Putamen (tissue), 1 donor: Measurements from ENCODE around the gene PRPH2.
A peak's percentile ranks its signal among the peaks of the same experiment; 100 is the strongest.
"Not testable (repeated sequence)": the region's sequence is repeated elsewhere in the genome, so short reads cannot be mapped to it uniquely, and the experiment has no call there.

Source experiments
- DNase-seq: peaks from one replicate; pipeline ENCODE4 v3.0.0-alpha.2; 2016; ENCODE audit warnings: low spot score

Gene PRPH2

GRCh38 chr6:42698217-42698616, 24.2 kb downstream of the PRPH2 start:
- DNase-seq: no peak

- no peak for DNase-seq
Observed at GRCh38 chr6:42697268-42697655, 25.1 kb downstream of the PRPH2 start.

GRCh38 chr6:42696526-42697267, 25.7 kb downstream of the PRPH2 start:
- no peak for DNase-seq

GRCh38 chr6:42694586-42694985, 27.8 kb downstream of the PRPH2 start:
- no peak for DNase-seq

GRCh38 chr6:42693725-42694323, 28.6 kb downstream of the PRPH2 start:
- DNase-seq: no peak

- DNase-seq: no peak
Observed at GRCh38 chr6:42692137-42692911, 30.1 kb downstream of the PRPH2 start.

GRCh38 chr6:42690872-42691271, 31.5 kb downstream of the PRPH2 start:
- no peak for DNase-seq

- no peak for DNase-seq
Observed at GRCh38 chr6:42690151-42690702, 32.2 kb downstream of the PRPH2 start.

- DNase-seq: no peak
Observed at GRCh38 chr6:42689371-42689770, 33.0 kb downstream of the PRPH2 start.

GRCh38 chr6:42688281-42688680, 34.1 kb downstream of the PRPH2 start:
- DNase-seq: no peak

- no peak for DNase-seq
Observed at GRCh38 chr6:42679358-42679757, 43.0 kb downstream of the PRPH2 start.

- no peak for DNase-seq
Observed at GRCh38 chr6:42674780-42675179, 47.6 kb downstream of the PRPH2 start.

GRCh38 chr6:42674368-42674767, 48.0 kb downstream of the PRPH2 start:
- not testable (repeated sequence) for DNase-seq

GRCh38 chr6:42664718-42665117, 57.7 kb downstream of the PRPH2 start:
- no peak for DNase-seq

GRCh38 chr6:42661540-42662153, 60.8 kb downstream of the PRPH2 start:
- peak; percentile 69 for DNase-seq

- DNase-seq: no peak
Observed at GRCh38 chr6:42659806-42660205, 62.6 kb downstream of the PRPH2 start.

GRCh38 chr6:42653851-42654250, 68.5 kb downstream of the PRPH2 start:
- no peak for DNase-seq

GRCh38 chr6:42652024-42652746, 70.2 kb downstream of the PRPH2 start:
- no peak for DNase-seq
